GM18511 (cell line): ENCODE data around the gene MSS51.
"Not testable (repeated sequence)": the region's sequence is repeated elsewhere in the genome, so short reads cannot be mapped to it uniquely, and the experiment has no call there.

Experiments
- ATAC-seq: cut with Tn5 transposase; IDR thresholded peaks from one replicate; pipeline ENCODE4 v1.9.1; 2021; ENCODE audit warnings: mild to moderate bottlenecking, moderate library complexity; ENCODE audit not compliant: unreplicated experiment

MSS51 gene

DNA sequence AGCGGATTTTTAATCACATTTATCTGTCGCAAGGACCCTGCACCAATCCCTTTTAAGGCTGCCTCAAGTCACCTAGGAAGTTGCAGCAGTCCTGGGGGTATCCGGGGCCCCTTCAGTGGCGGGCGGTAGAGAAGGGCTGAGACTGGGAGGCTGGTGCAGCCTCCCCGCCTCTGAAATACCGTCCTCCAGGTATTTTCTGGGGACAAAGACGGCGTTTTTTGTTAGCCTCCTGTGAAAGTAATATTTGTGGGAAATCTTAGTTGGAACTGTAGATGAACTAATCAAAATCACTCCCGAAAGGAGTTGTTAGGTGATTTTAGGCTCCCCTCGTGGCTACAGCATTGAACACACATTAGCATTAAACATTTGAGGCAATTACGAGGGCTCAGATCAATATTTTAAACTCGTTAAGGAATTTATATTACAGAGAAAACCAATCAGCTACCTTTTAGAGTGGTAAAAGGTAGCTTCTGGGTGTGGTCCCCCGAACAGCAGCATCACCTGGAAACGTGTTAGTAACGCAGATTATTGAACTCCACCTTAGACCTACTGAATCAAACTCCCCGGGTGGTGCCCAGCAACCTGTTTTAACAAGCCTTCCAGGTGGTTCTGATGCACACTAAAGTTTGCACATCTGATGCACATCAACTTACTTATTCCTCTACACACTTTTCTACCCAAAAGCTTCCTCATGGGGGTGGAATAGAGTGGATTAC, 19.0 kb downstream of the MSS51 start:
- ATAC-seq = peak; percentile 42

DNA sequence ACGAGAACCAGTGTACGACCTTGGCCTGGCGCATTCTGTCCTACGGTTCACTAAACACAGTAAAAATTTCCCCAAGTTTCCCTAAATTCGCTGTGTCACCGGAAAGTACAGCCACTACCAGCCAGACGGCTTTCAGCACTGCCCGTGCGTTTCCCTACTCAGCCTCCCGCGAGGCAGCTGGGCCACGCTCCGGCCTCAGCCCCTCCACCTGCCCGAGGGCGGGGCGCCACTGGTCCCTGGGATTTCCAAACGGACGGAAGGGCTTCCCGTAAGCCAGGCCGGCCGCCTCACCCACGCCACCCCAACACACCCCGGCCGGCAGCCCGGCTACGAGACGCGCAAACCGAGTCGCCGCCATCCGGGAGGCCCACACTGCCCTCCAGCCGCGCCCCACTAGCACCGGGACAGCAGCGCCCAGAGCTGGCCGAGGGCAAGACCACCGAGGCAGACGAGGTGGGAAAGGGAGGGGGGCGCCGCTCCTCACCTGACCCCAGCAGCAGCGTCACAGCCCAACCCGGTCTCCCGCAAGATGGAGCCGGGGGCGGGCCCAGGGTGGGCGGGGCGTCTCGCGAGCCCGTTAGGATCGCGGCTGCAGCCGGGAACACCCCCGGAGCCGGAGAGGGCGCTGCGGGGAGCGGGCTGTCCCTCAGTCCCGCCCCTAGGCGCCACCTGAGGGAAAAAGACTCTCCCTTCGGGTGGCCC, 19.7 kb downstream of the MSS51 start, which contains the start of gene ANXA7:
Gene ANXA7, minus strand, starts transcription at position 531 of the 702 bp plus-strand sequence. CDS start 13,202 bp downstream, outside the sequence.
- peak; percentile 90 for ATAC-seq

DNA sequence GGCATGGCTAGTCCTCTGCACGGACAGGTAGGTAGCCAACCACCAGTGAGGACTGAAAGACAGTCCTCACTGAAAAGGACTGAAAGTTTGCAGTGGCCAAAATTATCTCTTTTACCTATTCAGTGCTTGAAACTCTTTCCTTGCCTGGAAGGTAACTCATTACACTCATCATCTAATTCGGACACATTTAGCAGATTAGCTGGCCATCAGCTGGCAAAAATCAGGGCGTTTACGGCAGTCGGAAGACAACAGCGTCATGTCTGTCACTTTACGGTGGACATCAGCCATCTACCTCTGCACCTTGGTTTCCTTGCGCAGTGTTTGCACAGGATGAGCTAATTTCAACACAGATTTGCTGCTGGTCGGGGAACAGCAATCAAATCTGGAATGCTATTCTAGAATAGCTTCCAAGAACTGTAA, 20.2 kb downstream of the MSS51 start:
- peak; percentile 40 for ATAC-seq

DNA sequence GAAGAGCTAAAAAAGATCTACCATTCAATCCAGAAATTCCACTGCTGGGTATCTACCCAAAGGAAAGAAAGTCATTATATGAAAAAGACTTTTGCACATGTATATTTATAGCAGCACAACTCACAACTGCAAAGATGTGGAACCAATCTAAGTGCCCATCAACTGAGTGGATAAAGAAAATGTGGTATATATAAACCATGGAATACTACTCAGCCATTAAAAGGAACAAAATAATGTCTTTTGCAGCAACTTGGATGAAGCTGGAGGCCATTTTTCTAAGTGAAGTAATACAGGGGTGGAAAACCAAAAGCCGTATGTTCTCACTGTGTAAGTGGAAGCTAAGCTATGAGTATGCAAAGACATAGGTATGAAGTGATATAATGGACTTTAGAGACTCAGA, 22.5 kb downstream of the MSS51 start:
- ATAC-seq = no peak

GRCh38 chr10:73408978-73409521, 24.3 kb downstream of the MSS51 start:
- no peak for ATAC-seq

DNA sequence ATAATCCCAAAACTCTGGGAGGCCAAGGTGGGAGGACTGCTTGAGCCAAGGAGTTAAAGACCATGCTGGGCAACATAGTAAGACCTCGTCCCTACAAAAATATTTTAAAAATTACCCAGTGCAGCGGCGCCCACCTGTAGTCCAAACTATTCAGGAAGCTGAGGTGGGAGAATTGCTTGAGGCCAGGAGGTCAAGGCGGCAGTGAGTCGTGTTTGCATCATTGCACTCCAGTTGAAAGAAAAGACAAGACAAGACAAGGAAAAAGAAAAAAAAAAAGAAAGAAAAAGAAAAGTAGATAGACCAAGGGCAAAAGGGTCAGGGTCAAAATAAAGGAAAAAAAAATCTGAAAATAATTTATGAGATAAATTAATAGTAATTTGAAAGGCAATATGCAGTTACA, 25.3 kb downstream of the MSS51 start:
- no peak for ATAC-seq

DNA sequence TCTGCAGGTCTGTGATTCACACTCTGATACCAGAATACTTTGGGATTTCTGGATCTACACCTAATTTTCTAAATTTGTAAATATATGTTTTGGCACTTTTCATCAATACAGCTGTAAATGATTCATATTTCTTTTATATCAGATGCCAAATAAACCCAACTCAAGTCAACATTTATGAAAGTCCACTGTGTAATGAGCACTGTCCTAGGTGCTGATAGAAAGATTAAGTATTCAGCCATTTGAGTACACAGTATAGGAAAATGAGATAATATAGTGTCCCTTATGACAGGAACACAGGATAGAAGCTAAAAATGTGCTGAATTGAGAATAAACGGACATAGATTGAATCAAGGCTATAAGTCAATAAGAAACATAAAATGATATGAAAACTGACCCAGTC, 25.9 kb downstream of the MSS51 start:
- no peak for ATAC-seq

GRCh38 chr10:73406846-73407245, 26.5 kb downstream of the MSS51 start:
- ATAC-seq = no peak

DNA sequence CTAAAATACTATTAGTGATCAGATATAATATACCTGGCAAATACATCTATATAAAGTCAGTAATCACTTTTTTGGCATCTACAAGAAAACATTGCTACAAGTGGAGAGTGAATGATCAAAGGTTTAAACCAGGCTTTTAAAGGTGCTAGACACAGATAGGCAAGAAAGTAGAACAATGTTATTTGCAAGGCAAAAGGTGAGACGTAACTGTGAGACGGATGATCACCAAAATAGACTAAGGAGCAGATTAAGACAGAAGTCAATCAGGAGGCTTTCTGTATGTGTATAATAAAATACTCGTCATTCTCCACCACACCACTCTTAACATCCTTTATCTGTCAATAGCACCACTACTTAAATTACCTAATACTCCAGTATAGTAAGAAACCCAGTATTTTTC, 27.8 kb downstream of the MSS51 start:
- no peak for ATAC-seq

DNA sequence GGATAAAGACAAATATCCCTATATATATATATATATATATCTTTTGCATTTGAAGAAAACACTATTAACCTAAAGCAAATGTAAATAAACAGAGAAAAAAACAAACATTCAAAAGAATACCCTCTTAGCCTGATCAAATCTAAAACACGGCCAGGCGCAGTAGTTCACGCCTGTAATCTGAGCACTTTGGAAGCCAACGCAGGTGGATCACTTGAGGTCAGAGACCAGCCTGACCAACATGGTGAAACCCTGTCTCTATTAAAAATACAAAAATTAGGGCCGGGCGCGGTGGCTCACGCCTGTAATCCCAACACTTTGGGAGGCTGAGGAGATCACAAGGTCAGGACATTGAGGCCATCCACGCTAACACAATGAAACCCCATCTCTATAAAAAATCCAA, 28.7 kb downstream of the MSS51 start:
- no peak for ATAC-seq

- ATAC-seq = no peak
Measured at GRCh38 chr10:73401636-73402035, 31.7 kb downstream of the MSS51 start.

DNA sequence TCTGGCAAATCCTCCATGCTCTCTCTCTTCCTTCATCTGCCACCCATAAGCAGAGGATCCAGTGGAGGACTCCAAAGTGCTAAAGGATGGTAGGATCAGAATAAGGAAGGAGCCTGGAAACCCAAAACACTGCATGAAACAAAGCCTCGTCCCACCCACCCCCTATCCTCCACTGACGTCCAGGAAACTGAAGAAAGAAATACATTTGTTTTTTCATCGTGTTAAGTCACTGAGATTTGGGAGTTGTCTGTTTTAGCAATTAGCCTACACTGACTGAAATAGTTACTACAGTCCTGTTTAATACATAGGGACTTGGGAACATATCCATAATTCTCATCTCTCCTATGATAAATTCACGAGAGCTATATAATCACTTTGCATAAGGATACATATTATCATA, 34.3 kb downstream of the MSS51 start:
- no peak for ATAC-seq

DNA sequence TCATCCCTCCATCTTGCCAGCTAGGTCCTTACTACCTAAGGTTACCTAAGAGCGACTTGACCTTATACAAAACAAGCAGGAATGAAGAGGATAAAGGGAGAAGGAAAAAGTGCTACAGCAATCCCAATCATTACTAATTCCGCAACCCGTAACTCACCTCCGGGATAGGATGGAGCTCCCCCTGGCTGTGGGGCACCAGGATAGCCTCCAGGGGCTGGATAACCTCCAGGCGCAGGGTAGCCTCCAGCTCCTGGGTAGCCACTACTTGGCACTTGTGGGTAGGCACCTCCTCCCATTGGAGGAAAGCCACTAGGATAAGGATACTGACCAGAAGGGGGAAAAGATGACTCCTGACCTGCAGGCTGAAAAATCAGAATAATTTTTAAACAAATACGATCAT, 35.3 kb downstream of the MSS51 start:
- ATAC-seq = no peak

DNA sequence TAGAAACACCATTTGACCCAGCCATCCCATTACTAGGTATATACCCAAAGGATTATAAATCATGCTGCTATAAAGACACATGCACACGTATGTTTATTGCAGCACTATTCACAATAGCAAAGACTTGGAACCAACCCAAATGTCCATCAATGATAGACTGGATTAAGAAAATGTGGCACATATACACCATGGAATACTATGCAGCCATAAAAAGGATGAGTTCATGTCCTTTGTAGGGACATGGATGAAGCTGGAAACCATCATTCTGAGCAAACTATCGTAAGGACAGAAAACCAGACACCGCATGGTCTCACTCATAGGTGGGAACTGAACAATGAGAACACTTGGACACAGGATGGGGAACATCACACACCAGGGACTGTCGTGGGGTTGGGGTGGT, 39.0 kb downstream of the MSS51 start:
- not testable (repeated sequence) for ATAC-seq

DNA sequence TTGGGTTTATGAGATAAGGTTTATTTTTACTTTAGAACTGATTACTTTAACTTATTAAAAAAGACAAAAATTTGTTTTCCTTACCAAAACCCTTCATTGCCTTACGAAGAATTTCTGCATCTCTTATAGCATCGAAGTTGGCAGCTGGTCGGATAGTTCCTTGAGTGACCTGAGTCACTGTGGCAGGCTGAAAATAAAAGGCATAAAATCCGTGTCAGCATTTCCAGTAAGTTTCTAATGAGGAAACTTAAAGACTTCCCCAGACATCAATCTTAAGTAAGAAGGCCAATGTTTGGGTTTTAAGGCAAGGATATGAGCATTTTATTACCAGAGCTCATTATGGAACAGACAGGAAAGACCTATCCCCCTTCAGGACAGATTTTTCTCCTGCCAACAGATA, 45.1 kb downstream of the MSS51 start:
- no peak for ATAC-seq

DNA sequence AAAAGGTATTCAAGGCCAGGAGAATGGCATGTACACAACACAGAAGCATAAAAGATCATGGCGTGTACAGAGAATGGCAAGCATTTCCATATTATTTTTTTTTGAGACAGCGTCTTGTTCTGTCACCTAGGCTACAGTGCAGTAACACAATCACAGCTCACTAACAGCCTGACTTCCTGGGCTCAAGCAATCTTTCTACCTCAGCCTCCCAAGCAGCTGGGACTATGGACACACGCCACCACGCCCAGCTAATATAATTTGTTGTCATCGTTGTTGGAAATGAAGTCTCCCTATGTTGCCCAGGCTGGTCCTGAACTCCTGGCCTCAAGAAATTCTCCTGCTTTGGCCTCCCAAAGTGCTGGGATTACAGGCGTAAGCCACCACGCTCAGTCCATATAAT, 46.8 kb downstream of the MSS51 start:
- ATAC-seq = no peak

DNA sequence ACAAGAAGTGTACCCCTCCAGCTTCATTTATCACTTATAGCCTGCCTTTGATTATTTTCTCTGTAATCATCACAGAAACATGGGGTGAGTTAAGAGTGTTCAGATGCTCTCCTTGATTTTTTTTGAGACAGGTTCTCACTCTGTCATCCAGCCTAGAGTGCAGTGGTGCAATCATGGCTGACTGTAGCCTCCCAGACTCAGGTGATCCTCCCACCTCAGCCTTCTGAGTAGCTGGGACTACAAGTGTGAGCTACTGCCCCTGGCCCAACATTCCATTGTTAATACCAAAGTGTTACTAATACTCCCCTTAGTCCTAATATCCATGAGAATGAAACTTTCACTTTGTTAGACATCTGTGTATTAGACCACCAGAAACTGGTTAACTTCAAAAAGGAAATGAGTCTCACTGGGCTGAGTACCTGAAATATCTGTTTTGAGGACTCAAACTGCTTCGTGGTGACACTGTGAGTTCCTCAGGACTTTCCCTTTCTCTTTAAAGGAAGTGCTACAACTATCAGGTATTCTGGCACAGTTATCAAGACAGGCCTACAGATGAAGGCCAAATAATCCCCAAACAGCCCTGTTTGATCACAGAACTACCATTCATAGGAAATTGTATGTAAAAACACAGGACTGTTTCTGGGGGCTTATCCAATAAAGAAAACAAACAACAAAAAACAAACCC, 54.2 kb downstream of the MSS51 start:
- no peak for ATAC-seq

- ATAC-seq = no peak
Measured at GRCh38 chr10:73376679-73377078, 56.7 kb downstream of the MSS51 start.
